Thyroid gland (tissue), 4 donors: ENCODE results near the gene TXNDC11. TPM values are rescaled to one million over a fixed set of nuclear protein-coding genes. Genes with fewer than 3 reads are reported as not detected.

Experiments used
- DNase-seq, 2 donors: peaks; one replicate each; pipeline ENCODE4 v3.0.0-alpha.2; 2019
- H3K27ac ChIP-seq, 3 donors: fragments of 200-600 bp; sonication (generic); 1 replicate in 2 of 3; 2 replicates in 1 of 3; pipeline ENCODE4 v1.5.1; 2016 to 2019; ENCODE audit warnings: mild to moderate bottlenecking in 1 of 3, moderate library complexity in 1 of 3
- H3K27me3 ChIP-seq: fragments of 200-600 bp; sonication (generic); one replicate; pipeline ENCODE4 v1.5.1; 2019
- H3K36me3 ChIP-seq, 2 donors: fragments of 200-600 bp; sonication (generic); one replicate each; pipeline ENCODE4 v1.5.1; 2016 to 2019
- H3K4me1 ChIP-seq, 2 donors: fragments of 200-600 bp; sonication (generic); one replicate each; pipeline ENCODE4 v1.5.1; 2017 to 2019
- H3K4me3 ChIP-seq, 3 donors: fragments of 200-600 bp; sonication (generic); replicated peaks in 1 of 3; 1 replicate in 2 of 3; 2 replicates in 1 of 3; pipeline ENCODE4 v1.5.1; 2016; ENCODE audit warnings: mild to moderate bottlenecking in 1 of 3
- H3K9me3 ChIP-seq: fragments of 200-600 bp; sonication (generic); one replicate; pipeline ENCODE4 v1.5.1; 2017
- CTCF ChIP-seq, 6 experiments: fragments of 200-600 bp in 3 of 6; fragments of 450-650 bp in 3 of 6; sonication (generic) in 3 of 6; IDR thresholded peaks; one replicate each; pipeline ENCODE4 v1.5.1; 2016 to 2019; ENCODE audit warnings: antibody characterized with exemption in 6 of 6, mild to moderate bottlenecking in 2 of 6, inconsistent platforms in 1 of 6, moderate library complexity in 1 of 6
- POLR2A ChIP-seq, 2 donors: fragments of 450-650 bp; IDR thresholded peaks; one replicate each; pipeline ENCODE4 v1.6.1; 2017; ENCODE audit warnings: antibody characterized with exemption in 2 of 2, mild to moderate bottlenecking in 2 of 2, moderate library complexity in 1 of 2
- WGBS, 2 donors: methylation state at CpG; one replicate each; pipeline ENCODE4 v1.1.5; 2017; 5-methylcytosine and 5-hydroxymethylcytosine counted together
- intact Hi-C: fragments of 100-400 bp; cut with DNase I; formaldehyde crosslinking; loops from one replicate; pipeline ENCODE4 v1.15.1; 2023
- total RNA-seq, 4 donors: library from RNA; depleted of rRNA; stranded (reverse); fragments of >200 nt; gene quantifications; one replicate each; pipeline ENCODE4 v1.2.3, GENCODE V29; 2016

TXNDC11 gene
- total RNA-seq, 4 donors from 2014 or later = 77.3 to 135 (median 115) TPM

GRCh38 chr16:11774065-11774626, 31.5 kb upstream of the TXNDC11 start:
- no peak for DNase-seq
- WGBS, 2 donors = 78 to 94% methylated on average over 3 of the region's 3 CpGs
- H3K27me3 ChIP-seq = no peaks in the 10 kb centered on the region
- TF ChIP-seq POLR2A (IDR thresholded peaks at IDR 0.05) (no peak), CTCF (IDR thresholded peaks at IDR 0.05) (no peak)
- intact Hi-C loops = no loop called here
- peaks cover 59 to 83% of the 10 kb centered on the region in 2 donors for H3K36me3 ChIP-seq
- no peak overlapping the region for H3K27ac ChIP-seq
- H3K9me3 ChIP-seq = no peaks in the 10 kb centered on the region
- H3K4me3 ChIP-seq = no peak overlapping the region
- H3K4me1 ChIP-seq = no peaks in the 10 kb centered on the region

GRCh38 chr16:11768849-11769248, 26.2 kb upstream of the TXNDC11 start:
- DNase-seq = no peak
- H3K36me3 ChIP-seq = peaks cover 78 to 79% of the 10 kb centered on the region in 2 donors
- intact Hi-C loops = no loop called here
- H3K4me1 ChIP-seq = peaks cover 0 to 5% of the 10 kb centered on the region in 2 donors
- no peak overlapping the region for H3K4me3 ChIP-seq
- WGBS, 2 donors = 87 to 89% methylated on average over 7 of the region's 7 CpGs
- H3K9me3 ChIP-seq = no peaks in the 10 kb centered on the region
- TF ChIP-seq POLR2A (IDR thresholded peaks at IDR 0.05) = no peak
- TF ChIP-seq CTCF (IDR thresholded peaks at IDR 0.05) = no peak
- no peaks in the 10 kb centered on the region for H3K27me3 ChIP-seq
- H3K27ac ChIP-seq = no peak overlapping the region

GRCh38 chr16:11762431-11762830, 19.8 kb upstream of the TXNDC11 start:
- intact Hi-C loops = no loop called here
- no peak overlapping the region for H3K27ac ChIP-seq
- no peaks in the 10 kb centered on the region for H3K9me3 ChIP-seq
- no peak for DNase-seq
- 83 to 90% methylated on average over 4 of the region's 4 CpGs for WGBS, 2 donors
- no peaks in the 10 kb centered on the region for H3K27me3 ChIP-seq
- H3K36me3 ChIP-seq = peaks cover 41 to 48% of the 10 kb centered on the region in 2 donors
- TF ChIP-seq CTCF (IDR thresholded peaks at IDR 0.05) (no peak), POLR2A (IDR thresholded peaks at IDR 0.05) (no peak)
- no peak overlapping the region for H3K4me3 ChIP-seq
- H3K4me1 ChIP-seq = peaks cover 16 to 22% of the 10 kb centered on the region in 2 donors

GRCh38 chr16:11759997-11760396, 17.3 kb upstream of the TXNDC11 start:
- H3K4me1 ChIP-seq = peaks cover 17 to 19% of the 10 kb centered on the region in 2 donors
- 95 to 98% methylated on average over 4 of the region's 4 CpGs for WGBS, 2 donors
- H3K9me3 ChIP-seq = no peaks in the 10 kb centered on the region
- peaks cover 42 to 46% of the 10 kb centered on the region in 2 donors for H3K36me3 ChIP-seq
- no peak overlapping the region for H3K4me3 ChIP-seq
- TF ChIP-seq CTCF (IDR thresholded peaks at IDR 0.05) (no peak), POLR2A (IDR thresholded peaks at IDR 0.05) (no peak)
- intact Hi-C loops = no loop called here
- H3K27ac ChIP-seq = no peak overlapping the region
- DNase-seq = no peak
- H3K27me3 ChIP-seq = no peaks in the 10 kb centered on the region

GRCh38 chr16:11759163-11759834, 16.6 kb upstream of the TXNDC11 start:
- TF ChIP-seq CTCF (IDR thresholded peaks at IDR 0.05) (no peak), POLR2A (IDR thresholded peaks at IDR 0.05) (no peak)
- Histone ChIP-seq H3K9me3 (no peaks in the 10 kb centered on the region), H3K36me3 (peaks cover 35 to 44% of the 10 kb centered on the region in 2 donors), H3K4me1 (peaks cover 17 to 19% of the 10 kb centered on the region in 2 donors), H3K4me3 (no peak overlapping the region), H3K27me3 (no peaks in the 10 kb centered on the region), H3K27ac (peak overlapping the region in 2 of 3 donors; percentile 12 to 60)
- no peak for DNase-seq
- 84 to 89% methylated on average over 9 of the region's 9 CpGs for WGBS, 2 donors
- intact Hi-C loops = no loop called here
